KOPT-K1 (cell line): ENCODE measurements around the gene RCVRN.
"Not testable (repeated sequence)": the region's sequence is repeated elsewhere in the genome, so short reads cannot be mapped to it uniquely, and the experiment has no call there.

Experiments
- H3K27ac ChIP-seq: fragments of 200-600 bp; sonication (generic); 2 replicates; pipeline ENCODE4 v1.5.1; 2016; ENCODE audit warnings: antibody characterized with exemption, mild to moderate bottlenecking, low read depth, low read length; ENCODE audit not compliant: poor library complexity, severe bottlenecking
- H3K36me3 ChIP-seq: fragments of 200-600 bp; sonication (generic); 2 replicates; pipeline ENCODE4 v1.5.1; 2017; ENCODE audit warnings: antibody characterized with exemption, mild to moderate bottlenecking, low read length, moderate library complexity; ENCODE audit not compliant: insufficient read depth
- H3K9me3 ChIP-seq: fragments of 200-600 bp; sonication (generic); 2 replicates; pipeline ENCODE4 v1.5.1; 2017; ENCODE audit warnings: antibody characterized with exemption, low read length, mild to moderate bottlenecking; ENCODE audit not compliant: insufficient read depth, poor library complexity, severe bottlenecking

RCVRN gene

DNA sequence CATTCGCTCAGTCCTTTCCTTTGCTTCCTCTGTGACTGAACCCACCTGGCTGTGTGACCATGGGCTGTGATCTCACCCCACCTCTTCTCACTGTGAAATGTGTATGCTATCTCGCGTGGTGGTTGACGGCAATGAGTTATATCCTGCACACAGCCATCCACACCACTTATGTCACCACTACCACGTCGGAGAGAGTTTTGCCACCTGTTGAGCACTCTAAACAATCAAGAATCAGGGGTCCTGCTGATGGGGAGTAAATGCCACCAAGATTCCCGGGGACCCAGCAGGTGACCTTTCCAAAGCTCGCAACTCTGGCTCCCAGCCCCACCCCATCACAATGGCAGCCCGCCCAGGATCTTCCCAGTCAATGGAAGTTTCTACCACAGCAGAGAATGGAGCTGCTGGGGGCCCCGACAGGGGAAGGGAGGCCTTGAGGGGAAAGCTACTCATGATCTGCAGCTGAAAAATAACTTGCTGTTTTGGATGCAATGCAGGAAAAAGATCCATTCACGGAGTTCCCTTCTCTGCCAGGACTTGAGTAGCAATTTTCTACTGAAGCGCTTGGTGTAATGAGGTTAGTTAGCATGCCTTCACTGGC, 26.2 kb upstream of the RCVRN start:
- Histone ChIP-seq H3K27ac (no peak overlapping the region), H3K9me3 (no peaks in the 10 kb centered on the region), H3K36me3 (peaks cover 44% of the 10 kb centered on the region)

DNA sequence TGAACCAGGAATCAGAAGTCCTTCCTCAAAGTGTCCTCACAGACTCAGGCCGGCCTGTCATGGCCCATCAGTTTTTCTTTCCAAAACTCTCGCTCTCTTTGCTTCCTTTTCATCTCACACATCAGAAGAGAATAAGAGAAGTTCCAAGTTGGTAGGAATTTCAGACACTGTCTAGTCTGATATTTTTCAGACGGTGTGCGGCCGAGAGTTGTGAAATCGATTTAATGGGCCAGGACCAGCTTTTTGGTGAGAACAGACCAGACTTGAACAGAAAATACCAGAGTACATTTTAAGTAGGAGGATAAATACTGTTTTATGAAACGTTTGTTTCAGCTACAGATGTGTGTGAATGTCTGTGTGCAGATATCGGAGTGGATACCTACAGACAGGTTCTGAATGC, 24.8 kb upstream of the RCVRN start:
- peaks cover 57% of the 10 kb centered on the region for H3K36me3 ChIP-seq
- no peak overlapping the region for H3K27ac ChIP-seq

DNA sequence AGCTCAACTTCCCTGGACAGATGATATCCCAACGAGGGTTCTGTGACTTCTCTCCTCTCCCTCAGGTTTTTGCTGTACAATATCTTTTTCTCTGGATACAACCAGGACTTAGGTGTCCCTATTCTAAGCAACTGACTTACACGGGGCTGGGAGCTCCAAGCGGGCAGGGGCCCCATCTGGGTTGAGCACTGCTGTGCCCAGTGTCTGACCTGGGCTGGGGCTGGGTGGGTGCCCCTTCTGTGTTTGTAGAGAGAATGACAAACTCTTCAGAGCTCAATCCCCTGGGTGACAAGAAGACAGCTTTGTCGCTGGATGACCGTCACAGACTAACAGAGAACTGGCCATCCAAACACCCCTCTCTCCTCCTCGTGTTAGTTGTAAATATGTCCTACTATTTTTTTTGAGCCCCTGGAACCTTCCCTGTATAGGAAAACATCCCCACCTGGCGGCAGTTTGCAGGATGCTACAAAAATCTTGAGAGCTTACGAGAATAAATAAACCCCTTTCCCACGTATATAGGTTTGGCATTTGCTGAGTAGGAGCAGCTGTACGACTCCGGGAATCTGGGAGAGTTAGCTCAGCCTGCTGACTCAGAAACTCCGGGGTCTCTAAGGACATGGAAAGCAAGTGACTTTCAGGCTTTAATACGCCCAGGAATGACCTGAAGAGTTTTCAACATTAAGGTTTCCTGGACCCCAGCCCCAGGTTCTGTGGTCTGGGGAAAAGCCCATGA, 23.7 kb upstream of the RCVRN start:
- Histone ChIP-seq H3K36me3 (peaks cover 54% of the 10 kb centered on the region), H3K9me3 (no peaks in the 10 kb centered on the region), H3K27ac (no peak overlapping the region)

More for the DNA sequence above, 24.8 kb upstream of the RCVRN start:
- H3K9me3 ChIP-seq = no peaks in the 10 kb centered on the region

- peaks cover 51% of the 10 kb centered on the region for H3K36me3 ChIP-seq
- H3K27ac ChIP-seq = no peak overlapping the region
- no peaks in the 10 kb centered on the region for H3K9me3 ChIP-seq
Measured at GRCh38 chr17:9926150-9926804, 21.2 kb upstream of the RCVRN start.

DNA sequence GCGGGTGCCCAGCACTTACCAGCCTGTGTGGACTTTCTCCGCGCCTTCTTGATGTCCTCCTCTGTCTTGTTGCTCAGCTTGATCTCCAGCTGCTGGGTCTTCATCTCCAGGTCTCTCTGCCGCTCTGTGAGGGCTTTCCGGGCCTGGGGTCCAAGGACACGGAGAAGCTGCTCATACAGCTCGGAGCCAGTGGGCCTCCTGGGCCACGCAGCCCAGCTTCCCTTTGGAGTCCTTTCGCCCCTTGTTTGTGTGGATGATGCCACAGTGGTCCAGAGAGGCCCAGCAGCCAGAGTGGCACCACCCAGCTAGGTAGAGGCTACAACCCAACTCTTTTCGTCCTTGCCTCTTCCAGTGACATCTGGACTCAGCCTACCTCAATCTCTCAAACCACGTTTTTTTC, 20.4 kb upstream of the RCVRN start:
- Histone ChIP-seq H3K36me3 (peaks cover 47% of the 10 kb centered on the region; the same call in 1 of the 2 replicates), H3K27ac (no peak overlapping the region), H3K9me3 (no peaks in the 10 kb centered on the region)

GRCh38 chr17:9924735-9925191, 19.7 kb upstream of the RCVRN start:
- peaks cover 50% of the 10 kb centered on the region; the same call in 1 of the 2 replicates for H3K36me3 ChIP-seq
- H3K9me3 ChIP-seq = no peaks in the 10 kb centered on the region
- H3K27ac ChIP-seq = no peak overlapping the region

DNA sequence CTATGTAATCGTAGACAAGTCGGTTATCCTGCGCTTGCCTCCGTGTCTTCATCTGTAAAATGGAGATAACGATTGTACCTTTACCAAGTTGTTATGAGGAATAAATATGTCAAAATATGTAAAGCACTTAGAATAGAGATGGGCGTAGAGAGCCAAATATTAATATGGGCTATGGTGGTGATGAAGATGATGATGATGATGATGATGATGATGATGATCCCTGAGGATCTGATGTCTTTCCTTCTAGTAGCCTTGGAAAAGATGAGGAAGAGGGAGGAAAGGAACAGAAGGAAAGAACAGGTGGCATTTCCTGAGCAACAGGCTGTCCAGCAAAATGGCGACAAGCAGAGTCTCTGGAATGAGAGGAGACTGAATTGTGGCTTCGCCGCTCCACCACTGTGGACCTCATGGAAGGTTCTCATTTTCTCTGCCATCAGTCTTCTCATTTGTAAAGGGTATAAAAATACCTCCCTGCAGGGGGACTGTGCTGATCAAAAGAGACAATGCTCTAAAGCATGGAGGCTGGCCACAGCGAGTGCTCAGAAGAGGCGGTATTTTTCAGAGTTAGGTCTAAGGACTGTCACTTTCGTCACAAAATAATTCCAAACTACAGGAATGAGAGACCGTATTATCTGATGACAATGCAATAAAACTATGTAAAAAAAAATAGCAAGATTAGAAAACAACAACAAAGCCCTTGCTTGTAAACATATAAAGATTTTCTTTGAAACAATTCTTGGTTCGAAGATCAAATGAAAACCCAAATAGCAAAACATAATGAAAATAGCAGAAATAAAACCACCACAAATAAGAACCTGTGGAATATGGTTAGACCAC, 17.2 kb upstream of the RCVRN start:
- Histone ChIP-seq H3K27ac (no peak overlapping the region), H3K36me3 (peaks cover 73% of the 10 kb centered on the region; the same call in 1 of the 2 replicates), H3K9me3 (no peaks in the 10 kb centered on the region)

DNA sequence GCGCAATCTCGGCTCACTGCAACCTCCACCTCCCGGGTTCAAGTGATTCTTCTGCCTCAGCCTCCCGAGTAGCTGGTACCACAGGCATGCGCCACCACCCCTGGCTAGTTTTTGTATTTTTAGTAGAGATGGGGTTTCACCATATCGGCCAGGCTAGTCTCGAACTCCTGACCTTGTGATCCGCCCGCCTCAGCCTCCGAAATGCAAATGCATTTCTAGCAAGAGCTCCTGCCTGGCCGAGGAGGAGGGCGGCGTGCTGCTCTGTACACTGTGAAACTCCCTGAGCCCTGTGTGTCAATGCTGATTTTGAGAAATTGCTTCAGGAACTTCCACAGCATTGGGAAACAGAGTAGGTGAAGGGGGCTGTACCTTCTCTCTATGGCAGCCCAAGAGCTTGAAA, 16.1 kb upstream of the RCVRN start:
- H3K27ac ChIP-seq, H3K9me3 ChIP-seq: not testable (repeated sequence)
- peaks cover 78% of the 10 kb centered on the region for H3K36me3 ChIP-seq

- Histone ChIP-seq H3K27ac (no peak overlapping the region), H3K9me3 (no peaks in the 10 kb centered on the region), H3K36me3 (peaks cover 78% of the 10 kb centered on the region)
Measured at GRCh38 chr17:9918804-9919352, 13.8 kb upstream of the RCVRN start.

GRCh38 chr17:9918352-9918751, 13.3 kb upstream of the RCVRN start:
- Histone ChIP-seq H3K36me3 (peaks cover 74% of the 10 kb centered on the region), H3K9me3 (no peaks in the 10 kb centered on the region), H3K27ac (no peak overlapping the region)

GRCh38 chr17:9917801-9918200, 12.7 kb upstream of the RCVRN start:
- Histone ChIP-seq H3K27ac (no peak overlapping the region), H3K9me3 (no peaks in the 10 kb centered on the region), H3K36me3 (peaks cover 73% of the 10 kb centered on the region)

DNA sequence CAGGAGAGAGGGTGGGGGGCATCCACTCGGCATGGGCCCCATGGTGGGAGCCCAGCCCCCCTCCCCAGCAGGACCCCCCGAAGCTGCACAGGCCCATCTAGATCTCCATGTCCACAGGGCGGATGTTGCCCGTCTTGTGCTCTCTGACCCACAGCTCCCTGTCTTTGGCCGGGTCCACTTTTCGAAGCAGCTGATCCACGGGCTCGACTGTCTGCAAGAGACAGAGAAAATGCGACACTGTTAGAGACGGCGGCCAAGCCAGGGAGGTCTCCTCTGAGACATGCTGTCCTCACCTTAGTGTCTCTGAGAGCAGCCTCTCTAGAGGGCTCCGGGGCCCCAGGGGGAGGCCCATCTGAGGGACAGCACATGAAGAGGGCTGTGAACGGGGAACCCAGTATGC, 12.1 kb upstream of the RCVRN start:
- peaks cover 66% of the 10 kb centered on the region for H3K36me3 ChIP-seq
- no peak overlapping the region for H3K27ac ChIP-seq
- H3K9me3 ChIP-seq = no peaks in the 10 kb centered on the region

GRCh38 chr17:9916108-9916507, 11.0 kb upstream of the RCVRN start:
- H3K9me3 ChIP-seq = no peaks in the 10 kb centered on the region
- peaks cover 62% of the 10 kb centered on the region for H3K36me3 ChIP-seq
- no peak overlapping the region for H3K27ac ChIP-seq

- no peak overlapping the region for H3K27ac ChIP-seq
- H3K9me3 ChIP-seq = no peaks in the 10 kb centered on the region
- peaks cover 40% of the 10 kb centered on the region for H3K36me3 ChIP-seq
Measured at GRCh38 chr17:9913476-9913875, 8.4 kb upstream of the RCVRN start.
